SK-N-SH treated with all-trans-retinoic acid at 6 μM for 48 hours (cell line): ENCODE data around the gene UBE2G1.

ENCODE experiments used
- ATAC-seq: fragments of 200-7000 bp; cut with Tn5 transposase; 3 replicates; pipeline ENCODE4 v1.9.1; 2020; ENCODE audit warnings: mild to moderate bottlenecking, moderate library complexity
- ARNTL ChIP-seq: fragments of 450-650 bp; formaldehyde crosslinking; IDR thresholded peaks from 2 replicates; pipeline ENCODE4 v1.5.0; 2020; ENCODE audit warnings: low read depth, mild to moderate bottlenecking, moderate library complexity, borderline replicate concordance
- BACH2 ChIP-seq: fragments of 250-450 bp; sonication (Bioruptor Pico); IDR thresholded peaks from 2 replicates; pipeline ENCODE4 v1.9.0; 2021; ENCODE audit warnings: mild to moderate bottlenecking, borderline replicate concordance
- CSDC2 ChIP-seq: fragments of 250-450 bp; sonication (Bioruptor Pico); IDR thresholded peaks from 2 replicates; pipeline ENCODE4 v1.5.0; 2020; ENCODE audit warnings: mild to moderate bottlenecking, moderate library complexity
- CSRNP3 ChIP-seq: fragments of 250-450 bp; sonication (Bioruptor Pico); IDR thresholded peaks from 2 replicates; pipeline ENCODE4 v1.5.1; 2021; ENCODE audit warnings: mild to moderate bottlenecking, moderate library complexity
- ESRRG ChIP-seq: fragments of 250-450 bp; sonication (Bioruptor Pico); IDR thresholded peaks from 2 replicates; pipeline ENCODE4 v1.6.1; 2021; ENCODE audit warnings: mild to moderate bottlenecking
- GLIS3 ChIP-seq: fragments of 250-450 bp; sonication (Bioruptor Pico); IDR thresholded peaks from 2 replicates; pipeline ENCODE4 v1.5.0; 2020; ENCODE audit warnings: mild to moderate bottlenecking, moderate library complexity
- ISL1 ChIP-seq: fragments of 250-450 bp; sonication (Bioruptor Pico); IDR thresholded peaks from 2 replicates; pipeline ENCODE4 v2.1.2; 2022; ENCODE audit warnings: mild to moderate bottlenecking, moderate library complexity
- OSR1 ChIP-seq: fragments of 250-450 bp; sonication (Bioruptor Pico); IDR thresholded peaks from 2 replicates; pipeline ENCODE4 v1.8.0; 2022; ENCODE audit warnings: moderate library complexity, mild to moderate bottlenecking, inconsistent platforms
- POU6F1 ChIP-seq: fragments of 250-450 bp; sonication (Bioruptor Pico); IDR thresholded peaks from 2 replicates; pipeline ENCODE4 v1.8.0; 2021; ENCODE audit warnings: low read depth, mild to moderate bottlenecking, moderate library complexity, borderline replicate concordance
- PPARA ChIP-seq: fragments of 250-450 bp; sonication (Bioruptor Pico); IDR thresholded peaks from 2 replicates; pipeline ENCODE4 v1.5.0; 2020; ENCODE audit warnings: mild to moderate bottlenecking, borderline replicate concordance
- RARB ChIP-seq: fragments of 250-450 bp; sonication (Bioruptor Pico); IDR thresholded peaks from 2 replicates; pipeline ENCODE4 v1.8.0; 2021; ENCODE audit warnings: mild to moderate bottlenecking, moderate library complexity
- SNAI2 ChIP-seq: fragments of 250-450 bp; sonication (Bioruptor Pico); IDR thresholded peaks from 2 replicates; pipeline ENCODE4 v1.5.0; 2020; ENCODE audit warnings: mild to moderate bottlenecking, moderate library complexity
- TCF4 ChIP-seq: fragments of 250-450 bp; sonication (Bioruptor Pico); IDR thresholded peaks from 2 replicates; pipeline ENCODE4 v1.8.0; 2021; ENCODE audit warnings: mild to moderate bottlenecking, moderate library complexity, borderline replicate concordance
- ZC3H10 ChIP-seq: fragments of 250-450 bp; sonication (Bioruptor Pico); IDR thresholded peaks from 2 replicates; pipeline ENCODE4 v1.5.1; 2021; ENCODE audit warnings: mild to moderate bottlenecking, moderate library complexity
- ZFP3 ChIP-seq: fragments of 250-450 bp; sonication (Bioruptor Pico); IDR thresholded peaks from 2 replicates; pipeline ENCODE4 v1.5.0; 2020; ENCODE audit warnings: mild to moderate bottlenecking, moderate library complexity
- ZFP30 ChIP-seq: fragments of 450-650 bp; formaldehyde crosslinking; IDR thresholded peaks from 2 replicates; pipeline ENCODE4 v1.5.0; 2022; ENCODE audit warnings: mild to moderate bottlenecking, moderate library complexity
- ZNF565 ChIP-seq: fragments of 450-650 bp; formaldehyde crosslinking; conservative IDR thresholded peaks from 2 replicates; pipeline ENCODE4 v1.5.0; 2020; ENCODE audit warnings: low read depth, mild to moderate bottlenecking, moderate library complexity
- ZNF70 ChIP-seq: fragments of 450-650 bp; formaldehyde crosslinking; IDR thresholded peaks from 2 replicates; pipeline ENCODE4 v1.5.0; 2020; ENCODE audit warnings: mild to moderate bottlenecking, moderate library complexity
- ZNF8 ChIP-seq: fragments of 450-650 bp; formaldehyde crosslinking; IDR thresholded peaks from 2 replicates; pipeline ENCODE4 v1.5.0; 2020; ENCODE audit warnings: mild to moderate bottlenecking, moderate library complexity
- TF ChIP-seq, protein P1 (sequence below): fragments of 250-450 bp; sonication (Bioruptor Pico); IDR thresholded peaks from 2 replicates; pipeline ENCODE4 v1.5.0; 2020; ENCODE audit warnings: mild to moderate bottlenecking, moderate library complexity
- TF ChIP-seq, protein P2 (sequence below): fragments of 250-450 bp; sonication (Bioruptor Pico); IDR thresholded peaks from 2 replicates; pipeline ENCODE4 v1.8.0; 2020; ENCODE audit warnings: mild to moderate bottlenecking, moderate library complexity, borderline replicate concordance

The UBE2G1 gene

DNA sequence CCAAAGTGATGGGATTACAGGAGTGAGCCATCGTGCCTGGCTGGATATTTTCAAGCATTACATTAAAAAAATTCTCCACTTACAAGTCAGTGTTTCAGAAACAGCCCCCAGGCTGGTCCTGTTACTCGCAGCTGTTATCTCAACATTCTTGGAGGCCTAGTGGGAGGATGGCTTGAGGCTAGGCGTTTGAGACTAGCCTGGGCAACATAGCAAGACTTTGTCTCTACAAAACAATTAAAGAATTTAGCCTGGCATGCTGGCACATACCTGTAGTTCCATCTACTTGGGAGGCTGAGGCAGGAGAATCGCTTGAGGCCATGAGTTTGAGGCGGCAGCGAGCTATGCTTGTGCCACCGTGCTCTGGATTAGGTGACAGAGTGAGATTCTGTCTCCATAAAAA is 40.7 kb upstream of the UBE2G1 start (continued):
- TF ChIP-seq CSRNP3 (CRISPR knock-in tag) = no peak

GRCh38 chr17:4406386-4406785 is 39.9 kb upstream of the UBE2G1 start:
- no peak for ATAC-seq
- TF ChIP-seq GLIS3 (no peak), ARNTL (no peak)

DNA sequence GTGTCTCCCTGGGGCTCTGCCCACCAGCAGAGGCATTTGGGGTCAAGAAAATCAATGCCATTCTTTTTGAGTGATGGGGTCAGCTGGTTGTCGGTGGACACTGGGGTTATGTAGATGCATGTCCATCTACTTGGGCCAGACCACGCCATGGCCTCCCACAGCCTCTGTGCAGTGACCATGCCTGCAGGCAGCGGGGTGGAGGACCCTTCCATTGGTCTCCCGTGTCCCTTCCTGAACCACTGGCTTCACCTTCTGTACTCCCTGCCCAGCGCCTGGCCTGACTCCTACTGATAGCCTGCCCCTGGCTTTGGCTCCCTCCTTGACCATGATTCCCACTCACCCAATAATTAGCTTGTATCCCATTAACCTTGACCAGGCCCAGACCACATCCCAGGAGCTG is 39.2 kb upstream of the UBE2G1 start:
- no peak for TF ChIP-seq ARNTL
- TF ChIP-seq, protein P1, sequence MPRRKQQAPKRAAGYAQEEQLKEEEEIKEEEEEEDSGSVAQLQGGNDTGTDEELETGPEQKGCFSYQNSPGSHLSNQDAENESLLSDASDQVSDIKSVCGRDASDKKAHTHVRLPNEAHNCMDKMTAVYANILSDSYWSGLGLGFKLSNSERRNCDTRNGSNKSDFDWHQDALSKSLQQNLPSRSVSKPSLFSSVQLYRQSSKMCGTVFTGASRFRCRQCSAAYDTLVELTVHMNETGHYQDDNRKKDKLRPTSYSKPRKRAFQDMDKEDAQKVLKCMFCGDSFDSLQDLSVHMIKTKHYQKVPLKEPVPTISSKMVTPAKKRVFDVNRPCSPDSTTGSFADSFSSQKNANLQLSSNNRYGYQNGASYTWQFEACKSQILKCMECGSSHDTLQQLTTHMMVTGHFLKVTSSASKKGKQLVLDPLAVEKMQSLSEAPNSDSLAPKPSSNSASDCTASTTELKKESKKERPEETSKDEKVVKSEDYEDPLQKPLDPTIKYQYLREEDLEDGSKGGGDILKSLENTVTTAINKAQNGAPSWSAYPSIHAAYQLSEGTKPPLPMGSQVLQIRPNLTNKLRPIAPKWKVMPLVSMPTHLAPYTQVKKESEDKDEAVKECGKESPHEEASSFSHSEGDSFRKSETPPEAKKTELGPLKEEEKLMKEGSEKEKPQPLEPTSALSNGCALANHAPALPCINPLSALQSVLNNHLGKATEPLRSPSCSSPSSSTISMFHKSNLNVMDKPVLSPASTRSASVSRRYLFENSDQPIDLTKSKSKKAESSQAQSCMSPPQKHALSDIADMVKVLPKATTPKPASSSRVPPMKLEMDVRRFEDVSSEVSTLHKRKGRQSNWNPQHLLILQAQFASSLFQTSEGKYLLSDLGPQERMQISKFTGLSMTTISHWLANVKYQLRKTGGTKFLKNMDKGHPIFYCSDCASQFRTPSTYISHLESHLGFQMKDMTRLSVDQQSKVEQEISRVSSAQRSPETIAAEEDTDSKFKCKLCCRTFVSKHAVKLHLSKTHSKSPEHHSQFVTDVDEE (CRISPR knock-in tag) = no peak
- no peak for TF ChIP-seq ZC3H10 (CRISPR knock-in tag)
- no peak for TF ChIP-seq GLIS3
- TF ChIP-seq CSRNP3 (CRISPR knock-in tag) = no peak
- TF ChIP-seq RARB (CRISPR knock-in tag) = no peak
- TF ChIP-seq ZNF70 (CRISPR knock-in tag) = no peak
- no peak for TF ChIP-seq ISL1
- no peak for TF ChIP-seq TCF4 (CRISPR knock-in tag)
- TF ChIP-seq BACH2 (CRISPR knock-in tag) = no peak
- TF ChIP-seq ZFP30 (CRISPR knock-in tag) = no peak
- TF ChIP-seq SNAI2 (CRISPR knock-in tag) = no peak
- TF ChIP-seq PPARA = no peak
- TF ChIP-seq, protein P2, sequence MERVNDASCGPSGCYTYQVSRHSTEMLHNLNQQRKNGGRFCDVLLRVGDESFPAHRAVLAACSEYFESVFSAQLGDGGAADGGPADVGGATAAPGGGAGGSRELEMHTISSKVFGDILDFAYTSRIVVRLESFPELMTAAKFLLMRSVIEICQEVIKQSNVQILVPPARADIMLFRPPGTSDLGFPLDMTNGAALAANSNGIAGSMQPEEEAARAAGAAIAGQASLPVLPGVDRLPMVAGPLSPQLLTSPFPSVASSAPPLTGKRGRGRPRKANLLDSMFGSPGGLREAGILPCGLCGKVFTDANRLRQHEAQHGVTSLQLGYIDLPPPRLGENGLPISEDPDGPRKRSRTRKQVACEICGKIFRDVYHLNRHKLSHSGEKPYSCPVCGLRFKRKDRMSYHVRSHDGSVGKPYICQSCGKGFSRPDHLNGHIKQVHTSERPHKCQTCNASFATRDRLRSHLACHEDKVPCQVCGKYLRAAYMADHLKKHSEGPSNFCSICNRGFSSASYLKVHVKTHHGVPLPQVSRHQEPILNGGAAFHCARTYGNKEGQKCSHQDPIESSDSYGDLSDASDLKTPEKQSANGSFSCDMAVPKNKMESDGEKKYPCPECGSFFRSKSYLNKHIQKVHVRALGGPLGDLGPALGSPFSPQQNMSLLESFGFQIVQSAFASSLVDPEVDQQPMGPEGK (CRISPR knock-in tag) = no peak
- TF ChIP-seq OSR1 (CRISPR knock-in tag) = no peak
- TF ChIP-seq ZFP3 (CRISPR knock-in tag) = no peak
- TF ChIP-seq ZNF8 (CRISPR knock-in tag) = no peak
- TF ChIP-seq CSDC2 (CRISPR knock-in tag) = no peak
- no peak for TF ChIP-seq ESRRG (CRISPR knock-in tag)
- no peak for ATAC-seq

DNA sequence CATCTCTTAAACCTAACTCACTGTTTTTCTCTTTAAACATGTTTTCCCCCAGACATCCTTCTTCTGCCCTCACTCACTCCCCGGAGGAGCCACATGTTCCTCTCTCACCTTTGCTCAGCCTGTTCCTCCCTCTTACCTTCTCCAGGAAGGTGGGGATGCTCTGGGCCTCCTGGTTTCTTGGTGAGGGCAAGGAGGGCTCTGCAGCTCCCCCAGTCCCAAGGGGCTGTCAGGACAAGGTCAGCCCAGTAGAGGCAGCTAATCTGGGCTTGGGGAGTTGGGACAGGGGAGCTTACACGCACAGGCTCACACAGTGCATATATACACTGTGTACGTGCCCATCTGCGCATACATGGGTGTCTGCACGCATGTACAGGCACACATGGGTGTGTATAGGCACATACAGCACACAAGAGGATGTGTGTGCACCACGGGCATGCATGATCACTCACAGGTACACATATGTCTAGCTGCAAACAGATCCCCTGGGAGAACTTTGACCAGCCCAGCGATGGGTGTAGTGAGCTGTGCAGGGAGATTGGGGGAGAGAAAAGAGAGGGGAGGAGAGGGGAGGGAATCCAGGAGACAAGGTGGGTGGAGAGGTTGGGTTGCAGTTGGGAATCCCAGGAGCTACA is 38.7 kb upstream of the UBE2G1 start:
- ATAC-seq = no peak
- TF ChIP-seq ZNF565 (no peak), ZNF8 (CRISPR knock-in tag) (no peak), POU6F1 (CRISPR knock-in tag) (no peak), SNAI2 (CRISPR knock-in tag) (no peak), ZNF70 (CRISPR knock-in tag) (no peak), ZFP3 (CRISPR knock-in tag) (no peak), ISL1 (no peak), GLIS3 (no peak), ARNTL (no peak), BACH2 (CRISPR knock-in tag) (no peak)
- TF ChIP-seq, protein P2 (CRISPR knock-in tag) = no peak
